ENCODE data around the gene SPINK4.
A peak's percentile ranks its signal among the peaks of the same experiment; 100 is the strongest.

SPINK4 gene

GRCh38 chr9:33239921-33240320 is at the start of gene SPINK4:
SPINK4 (plus strand) TSS chr9:33240167; CDS start chr9:33240209, 42 bp downstream.
- no peak within 1 kb of the TSS for H3K4me3 ChIP-seq (ENCODE audit: low read depth, low read length)
- DNase-seq (ENCODE audit: low read depth): no peak
- TF ChIP-seq CTCF (IDR thresholded peaks at IDR 0.05; ENCODE audit: low read depth, low read length, missing control alignments): no peak

GRCh38 chr9:33192493-33193255 is 47.3 kb upstream of the SPINK4 start:
- no peak overlapping the region for H3K4me3 ChIP-seq (ENCODE audit: low read depth, low read length)
- no peak for DNase-seq (ENCODE audit: low read depth)
- TF ChIP-seq CTCF (IDR thresholded peaks at IDR 0.05; ENCODE audit: low read depth, low read length, missing control alignments): no peak

- H3K4me3 ChIP-seq (ENCODE audit: low read depth, low read length): no peak overlapping the region
- no peak for TF ChIP-seq CTCF (IDR thresholded peaks at IDR 0.05; ENCODE audit: low read depth, low read length, missing control alignments)
- DNase-seq (ENCODE audit: low read depth): no peak
Measured at GRCh38 chr9:33193818-33194217, 46.1 kb upstream of the SPINK4 start.

- TF ChIP-seq CTCF (IDR thresholded peaks at IDR 0.05; ENCODE audit: low read depth, low read length, missing control alignments): no peak
Measured at GRCh38 chr9:33196736-33197135, 43.2 kb upstream of the SPINK4 start.

GRCh38 chr9:33197279-33198152 is 42.5 kb upstream of the SPINK4 start:
- TF ChIP-seq CTCF (IDR thresholded peaks at IDR 0.05; ENCODE audit: low read depth, low read length, missing control alignments): peak; percentile 18
- no peak overlapping the region for H3K4me3 ChIP-seq (ENCODE audit: low read depth, low read length)
- no peak for DNase-seq (ENCODE audit: low read depth)

More at GRCh38 chr9:33196736-33197135, 43.2 kb upstream of the SPINK4 start:
- no peak for DNase-seq (ENCODE audit: low read depth)
- H3K4me3 ChIP-seq (ENCODE audit: low read depth, low read length): no peak overlapping the region

- no peak for DNase-seq (ENCODE audit: low read depth)
- no peak overlapping the region for H3K4me3 ChIP-seq (ENCODE audit: low read depth, low read length)
- no peak for TF ChIP-seq CTCF (IDR thresholded peaks at IDR 0.05; ENCODE audit: low read depth, low read length, missing control alignments)
Measured at GRCh38 chr9:33198165-33198564, 41.8 kb upstream of the SPINK4 start.
